ENCODE data around the gene FAM221A.
"Not testable (repeated sequence)": the region's sequence is repeated elsewhere in the genome, so short reads cannot be mapped to it uniquely, and the experiment has no call there.

FAM221A gene, protein sequence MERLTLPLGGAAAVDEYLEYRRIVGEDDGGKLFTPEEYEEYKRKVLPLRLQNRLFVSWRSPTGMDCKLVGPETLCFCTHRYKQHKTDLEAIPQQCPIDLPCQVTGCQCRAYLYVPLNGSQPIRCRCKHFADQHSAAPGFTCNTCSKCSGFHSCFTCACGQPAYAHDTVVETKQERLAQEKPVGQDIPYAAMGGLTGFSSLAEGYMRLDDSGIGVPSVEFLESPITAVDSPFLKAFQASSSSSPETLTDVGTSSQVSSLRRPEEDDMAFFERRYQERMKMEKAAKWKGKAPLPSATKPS

GRCh38 chr7:23679898-23680413 is at the start of gene FAM221A:
FAM221A (plus strand) TSS chr7:23680199; CDS start chr7:23680219, 20 bp downstream.
- FAIRE-seq (no peak), DNase-seq (ENCODE audit: low spot score) (no peak)

DNA sequence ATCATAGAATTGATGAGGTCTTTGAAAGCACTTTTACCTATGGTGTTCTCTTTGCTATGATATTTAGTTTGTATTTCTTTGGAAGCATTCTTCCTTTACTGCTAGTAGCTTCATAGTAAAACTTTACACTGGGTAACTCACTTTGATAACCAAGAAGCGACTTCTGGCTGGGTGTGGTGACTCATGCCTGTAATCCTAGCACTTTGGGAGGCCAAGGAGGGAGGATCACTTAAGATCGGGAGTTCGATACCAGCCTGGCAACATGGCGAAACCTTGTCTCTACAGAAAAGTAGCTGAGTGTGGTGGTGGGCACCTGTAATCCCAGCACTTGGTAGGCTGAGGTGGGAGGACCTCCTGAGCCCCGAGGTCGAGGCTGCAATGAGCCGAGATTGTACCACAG is 46.6 kb upstream of the FAM221A start:
- FAIRE-seq: no peak
- DNase-seq (ENCODE audit: low spot score): no peak

DNA sequence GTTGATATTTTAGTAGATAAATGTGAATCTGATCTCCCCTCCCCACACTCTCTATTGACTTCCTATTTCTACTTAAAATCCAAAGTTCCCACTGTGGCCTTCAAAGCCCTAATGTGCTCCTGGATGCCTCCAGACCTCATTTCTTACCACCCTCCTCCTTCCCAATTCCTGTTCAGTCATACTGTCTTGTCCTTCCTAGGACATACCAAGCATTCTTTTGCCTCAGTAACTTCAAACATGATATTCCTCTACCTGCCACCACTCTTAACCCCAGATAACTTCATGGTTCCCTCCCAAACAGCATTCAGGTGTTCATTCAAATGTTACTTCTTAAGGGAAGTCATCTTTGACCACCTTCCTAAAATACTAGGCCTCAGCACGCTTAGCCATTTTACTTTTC is 34.2 kb upstream of the FAM221A start:
- no peak for DNase-seq (ENCODE audit: low spot score)
- FAIRE-seq: no peak

DNA sequence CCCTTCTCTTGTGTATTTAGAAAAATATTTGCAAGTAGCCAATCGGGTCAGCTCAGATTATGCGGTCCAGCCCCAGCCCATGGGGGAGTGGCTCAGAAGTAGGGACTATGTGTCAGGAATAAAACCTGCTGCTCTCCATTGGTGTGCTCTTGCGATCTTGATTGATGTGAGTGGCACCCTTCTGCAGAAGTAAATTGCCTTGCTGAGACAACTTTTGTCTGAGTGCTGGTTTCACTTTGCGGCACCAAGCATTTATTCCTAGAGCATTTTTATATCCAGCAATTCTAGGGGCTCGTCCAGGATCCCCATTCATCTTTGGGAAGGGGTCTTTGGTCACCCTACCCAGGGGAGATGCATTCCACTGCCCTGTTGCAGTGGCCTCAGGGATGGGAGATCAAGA is 26.1 kb upstream of the FAM221A start:
- FAIRE-seq (no peak), DNase-seq (ENCODE audit: low spot score) (no peak)

DNA sequence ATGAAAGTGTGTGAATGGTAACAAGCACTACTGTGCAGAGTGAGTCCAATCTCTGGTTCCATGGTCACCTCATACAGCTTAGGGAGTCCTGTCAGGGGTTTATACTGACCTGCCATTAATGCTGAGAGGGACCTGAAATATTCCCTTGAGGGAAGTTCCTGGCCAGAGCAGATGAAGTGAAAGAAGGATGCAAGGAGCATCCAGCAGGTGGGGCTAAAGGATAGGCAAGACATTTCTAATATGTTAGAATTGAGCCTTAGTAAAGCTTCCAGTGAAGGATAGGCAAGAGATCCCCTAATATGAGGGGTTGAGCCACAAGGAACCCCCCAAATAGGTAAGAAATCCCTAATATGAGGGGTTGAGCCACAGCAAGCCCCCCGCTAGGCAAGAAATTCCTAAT is 25.5 kb upstream of the FAM221A start:
- no peak for DNase-seq (ENCODE audit: low spot score)
- no peak for FAIRE-seq

GRCh38 chr7:23655433-23655832 is 24.6 kb upstream of the FAM221A start:
- no peak for FAIRE-seq
- no peak for DNase-seq (ENCODE audit: low spot score)

GRCh38 chr7:23658831-23659427 is 21.1 kb upstream of the FAM221A start:
- no peak for FAIRE-seq

DNA sequence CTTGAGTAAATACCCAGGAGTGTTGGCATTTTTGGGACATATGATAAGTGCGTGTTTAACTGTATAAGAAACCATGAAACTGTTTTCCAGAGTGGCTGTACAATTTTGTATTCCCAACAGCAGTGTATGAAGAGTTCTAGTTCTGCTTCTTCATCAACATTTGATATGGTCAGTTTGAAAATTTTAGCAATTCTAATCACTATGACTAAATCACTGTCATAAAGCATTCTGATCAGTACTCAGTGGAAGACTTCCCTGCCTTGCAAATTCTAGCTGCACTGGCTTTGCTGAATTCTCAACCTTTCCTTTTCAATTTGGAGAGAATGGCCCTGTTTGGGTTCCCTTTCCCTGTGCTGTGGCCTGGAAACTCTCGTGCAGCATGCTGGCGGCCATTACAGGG is 18.6 kb upstream of the FAM221A start:
- DNase-seq (ENCODE audit: low spot score): no peak
- no peak for FAIRE-seq

More at GRCh38 chr7:23658831-23659427, 21.1 kb upstream of the FAM221A start:
- DNase-seq (ENCODE audit: low spot score): no peak

GRCh38 chr7:23662124-23662983 is 17.6 kb upstream of the FAM221A start:
- DNase-seq (ENCODE audit: low spot score): no peak
- FAIRE-seq: no peak

- FAIRE-seq (no peak), DNase-seq (ENCODE audit: low spot score) (no peak)
Observed at GRCh38 chr7:23662984-23663313, 17.1 kb upstream of the FAM221A start.

GRCh38 chr7:23664122-23664521 is 15.9 kb upstream of the FAM221A start:
- DNase-seq (ENCODE audit: low spot score) (no peak), FAIRE-seq (no peak)

DNA sequence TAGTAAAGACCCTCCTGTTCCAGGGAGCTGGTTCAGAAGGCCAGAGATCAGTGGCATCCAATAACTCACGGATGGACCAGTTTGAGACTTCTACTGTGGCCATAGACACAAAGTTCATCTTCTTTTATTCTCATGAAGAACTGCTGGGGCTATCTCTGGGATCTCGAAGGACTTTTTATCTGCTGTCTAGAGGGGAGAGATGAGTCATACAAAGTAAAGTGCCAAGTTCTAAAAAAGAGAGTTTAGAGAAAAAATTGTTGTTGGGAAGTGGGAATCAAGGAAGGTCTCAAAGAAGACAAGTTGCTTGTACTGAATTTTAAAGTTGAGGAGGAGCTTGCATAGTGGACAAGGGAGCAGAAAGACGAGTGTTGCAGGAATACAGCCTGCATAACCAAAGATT is 8.0 kb upstream of the FAM221A start:
- FAIRE-seq (no peak), DNase-seq (ENCODE audit: low spot score) (no peak)

DNA sequence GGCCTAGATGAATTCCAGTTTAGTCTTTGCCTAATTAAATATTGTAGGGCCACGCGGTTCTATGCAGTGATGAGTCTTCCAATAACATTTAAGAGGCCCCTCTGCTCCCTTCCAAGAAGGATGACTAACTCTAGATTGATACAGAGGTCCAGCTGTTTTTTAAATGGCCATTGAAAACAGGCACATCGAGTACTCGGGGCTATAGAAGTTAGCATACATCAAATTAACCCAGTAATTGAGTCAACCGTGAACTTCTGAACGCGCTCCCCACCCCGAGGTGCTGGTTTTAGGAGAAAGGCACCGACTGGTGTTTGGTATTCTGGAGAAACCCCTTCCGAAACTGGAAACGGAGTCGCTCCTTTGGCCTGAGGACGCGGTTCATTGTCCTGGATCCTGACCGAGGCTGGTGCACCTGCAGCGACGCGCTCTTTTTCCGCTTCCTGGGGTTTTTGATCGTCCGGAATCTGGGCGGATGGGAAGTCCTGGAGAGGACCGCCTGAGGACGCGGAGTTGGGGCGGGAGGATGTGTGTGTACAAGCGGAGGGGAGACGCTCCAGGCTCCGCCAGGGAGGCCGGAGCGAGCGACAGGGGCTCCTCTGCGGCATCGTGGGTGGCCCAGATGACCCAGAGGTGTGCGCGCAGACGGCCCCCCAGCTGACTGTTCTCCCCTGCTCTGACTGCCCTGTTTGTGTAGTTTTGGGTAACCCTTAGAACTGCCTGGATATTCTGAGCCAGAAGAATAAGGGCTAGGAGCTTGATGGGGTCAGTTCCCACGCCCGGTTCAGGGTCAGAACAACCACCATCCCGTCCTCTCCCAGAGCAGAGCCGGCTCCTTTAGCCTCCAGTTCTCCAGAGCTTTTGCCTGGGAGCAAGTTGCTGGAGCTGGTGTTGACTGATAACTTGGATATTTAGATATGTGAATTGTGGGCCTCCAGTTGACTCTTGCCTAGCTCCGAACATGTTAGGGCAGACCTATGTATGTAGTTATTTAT is 711 bp downstream of the FAM221A start:
- DNase-seq (ENCODE audit: low spot score) (no peak), FAIRE-seq (no peak)

DNA sequence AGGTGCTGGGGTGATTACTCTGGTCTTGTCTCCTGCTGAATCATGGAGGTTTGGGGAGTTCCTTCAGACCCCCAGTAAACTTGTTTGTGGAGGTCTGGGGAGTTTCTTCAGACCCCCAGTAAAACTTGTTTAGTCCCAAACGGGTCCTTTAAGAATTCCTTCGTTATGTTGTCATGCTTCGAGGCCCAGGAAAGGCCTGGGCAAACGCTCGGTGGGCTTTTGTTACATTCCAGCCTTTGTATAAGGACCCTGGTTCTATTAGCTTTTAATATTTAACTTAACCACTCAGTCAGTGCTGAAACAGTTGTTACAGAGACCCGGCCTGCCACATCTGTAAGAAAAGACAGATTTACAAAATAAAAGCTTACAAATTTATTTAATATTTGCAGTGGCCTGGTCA is 4.0 kb downstream of the FAM221A start:
- not testable (repeated sequence) for FAIRE-seq; DNase-seq (ENCODE audit: low spot score)

DNA sequence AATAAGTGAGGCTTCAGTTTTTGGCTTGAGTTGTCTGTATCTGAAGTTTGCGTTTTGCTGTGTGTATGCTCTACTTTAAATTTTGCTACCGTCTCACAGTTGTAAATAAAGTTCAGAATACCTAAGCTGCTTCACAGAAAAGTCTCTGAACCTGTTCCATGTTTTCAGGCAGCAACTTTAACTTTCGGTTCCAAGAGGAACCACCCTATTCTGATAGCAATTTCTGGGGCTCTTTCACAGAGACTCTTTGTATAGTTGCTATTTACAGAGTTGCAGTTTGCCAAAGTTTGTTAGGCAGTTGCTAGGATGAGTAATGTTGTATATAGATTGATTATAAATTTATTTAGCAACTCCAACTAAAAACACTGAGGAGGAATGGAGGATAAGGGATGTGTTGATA is 5.7 kb downstream of the FAM221A start:
- FAIRE-seq (no peak), DNase-seq (ENCODE audit: low spot score) (no peak)

DNA sequence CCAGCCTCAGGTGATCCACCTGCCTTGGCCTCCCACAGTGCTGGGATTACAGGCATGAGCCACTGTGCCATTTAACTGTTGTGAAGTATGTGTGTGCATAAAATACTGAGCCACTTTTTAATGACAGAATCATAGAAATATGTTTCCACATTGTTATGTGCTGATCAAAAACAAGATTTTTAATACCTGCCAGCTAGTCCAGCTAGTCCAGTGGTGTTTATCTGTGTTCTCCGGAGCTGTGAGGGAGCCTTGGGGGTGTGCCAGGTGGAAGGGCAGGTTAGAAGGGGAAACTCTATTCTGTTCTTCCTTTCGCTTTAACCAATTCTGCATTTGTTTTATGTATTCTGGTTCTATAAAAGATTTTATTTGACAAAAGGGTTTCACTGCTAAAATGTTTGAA is 7.0 kb downstream of the FAM221A start:
- FAIRE-seq (no peak), DNase-seq (ENCODE audit: low spot score) (no peak)

DNA sequence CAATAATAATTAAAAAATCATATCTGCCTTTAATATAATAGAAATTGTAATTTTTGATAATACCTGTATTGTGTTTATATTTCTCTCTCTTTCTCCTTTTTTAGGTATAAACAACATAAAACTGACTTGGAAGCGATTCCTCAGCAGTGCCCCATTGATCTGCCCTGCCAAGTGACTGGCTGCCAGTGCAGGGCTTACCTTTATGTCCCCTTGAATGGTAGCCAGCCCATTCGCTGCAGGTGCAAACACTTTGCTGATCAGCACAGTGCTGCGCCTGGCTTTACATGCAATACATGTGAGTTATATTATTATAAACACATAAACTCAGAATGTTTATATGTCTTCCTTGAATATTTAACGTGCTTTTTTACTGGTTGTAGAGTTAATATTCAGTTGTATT is 9.2 kb downstream of the FAM221A start:
- FAIRE-seq (no peak), DNase-seq (ENCODE audit: low spot score) (no peak)

GRCh38 chr7:23691320-23691719 is 11.3 kb downstream of the FAM221A start:
- FAIRE-seq: no peak
- no peak for DNase-seq (ENCODE audit: low spot score)

GRCh38 chr7:23693224-23693623 is 13.2 kb downstream of the FAM221A start:
- DNase-seq (ENCODE audit: low spot score): no peak
- FAIRE-seq: peak; percentile 18

GRCh38 chr7:23696916-23697441 is 17.0 kb downstream of the FAM221A start:
- DNase-seq (ENCODE audit: low spot score): peak; percentile 59
- FAIRE-seq: no peak

DNA sequence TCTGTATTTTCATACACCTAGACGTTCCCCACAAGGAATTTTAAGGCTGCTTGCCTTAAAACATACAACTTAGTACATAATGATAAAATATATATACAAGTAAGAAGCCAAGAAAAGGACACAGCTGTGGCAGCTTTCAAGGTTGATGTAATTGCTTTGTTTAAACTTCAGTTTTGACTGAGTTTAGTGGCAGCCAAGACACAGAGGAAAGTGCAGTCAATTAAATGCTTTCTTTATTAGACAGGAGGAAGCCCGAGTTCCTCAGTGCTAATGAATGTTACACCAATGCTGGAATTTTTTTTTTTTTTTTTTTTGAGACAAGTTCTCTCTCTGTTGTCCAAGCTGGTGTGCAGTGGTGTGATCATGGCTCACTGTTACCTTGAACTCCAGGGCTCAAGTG is 18.8 kb downstream of the FAM221A start:
- no peak for FAIRE-seq
- no peak for DNase-seq (ENCODE audit: low spot score)

All from RCC 7860 (cell line).